ENCODE results near the gene MTERF1.
"Not testable (repeated sequence)": the region's sequence is repeated elsewhere in the genome, so short reads cannot be mapped to it uniquely, and the experiment has no call there.

Gene MTERF1, protein sequence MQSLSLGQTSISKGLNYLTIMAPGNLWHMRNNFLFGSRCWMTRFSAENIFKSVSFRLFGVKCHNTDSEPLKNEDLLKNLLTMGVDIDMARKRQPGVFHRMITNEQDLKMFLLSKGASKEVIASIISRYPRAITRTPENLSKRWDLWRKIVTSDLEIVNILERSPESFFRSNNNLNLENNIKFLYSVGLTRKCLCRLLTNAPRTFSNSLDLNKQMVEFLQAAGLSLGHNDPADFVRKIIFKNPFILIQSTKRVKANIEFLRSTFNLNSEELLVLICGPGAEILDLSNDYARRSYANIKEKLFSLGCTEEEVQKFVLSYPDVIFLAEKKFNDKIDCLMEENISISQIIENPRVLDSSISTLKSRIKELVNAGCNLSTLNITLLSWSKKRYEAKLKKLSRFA

DNA sequence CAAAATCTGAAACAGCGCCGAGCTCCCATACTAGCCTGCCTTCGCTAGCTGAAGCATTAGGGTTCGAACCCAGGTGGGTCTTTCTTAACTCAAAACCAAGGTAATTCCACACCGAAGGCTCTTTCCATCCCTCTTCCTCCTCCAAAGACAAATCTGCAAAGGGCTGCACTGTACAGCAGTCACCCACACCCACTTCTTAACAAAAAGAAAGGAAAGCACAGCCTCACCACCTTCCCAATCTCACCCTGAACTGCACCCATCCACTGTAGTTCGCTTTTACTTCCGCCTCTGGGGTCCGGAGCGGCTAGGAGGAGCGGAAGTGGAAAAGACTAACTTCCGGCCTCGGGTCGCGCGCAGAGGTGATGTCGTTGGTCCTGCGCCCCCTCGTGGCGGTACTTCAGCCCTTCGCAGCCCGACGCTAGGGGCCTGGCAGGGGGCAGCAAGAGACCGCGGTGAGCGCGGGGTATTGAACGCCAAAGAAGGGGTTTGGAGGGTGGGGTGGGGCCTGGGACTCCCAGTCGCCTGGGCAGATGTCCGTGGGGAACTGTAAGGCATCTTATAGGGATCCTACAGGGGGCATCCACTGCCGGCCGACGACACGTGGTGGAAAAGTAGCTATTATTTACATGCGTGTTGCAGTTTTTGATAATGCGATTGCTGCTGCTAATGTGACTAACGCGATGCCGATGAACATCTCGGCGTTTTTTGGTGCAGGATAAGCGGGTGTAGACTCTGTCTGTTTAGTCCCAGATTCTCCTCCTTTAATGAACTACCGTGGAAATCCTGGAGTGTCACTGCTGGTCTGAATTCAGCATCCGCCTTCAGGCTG lies at the start of gene MTERF1:
MTERF1 (minus strand) TSS at position 290 of the 829 bp plus-strand sequence. CDS start 619 bp downstream, outside the sequence.
- DNase-seq (ENCODE audit: low read depth in 3 of 3): peak; percentile 88 to 92 (median 88)

- DNase-seq (ENCODE audit: low read depth in 3 of 3): no peak
Measured at GRCh38 chr7:91929463-91929862, 49.0 kb upstream of the MTERF1 start.

GRCh38 chr7:91927912-91928311 lies 47.4 kb upstream of the MTERF1 start:
- DNase-seq (ENCODE audit: low read depth in 3 of 3): no peak

DNA sequence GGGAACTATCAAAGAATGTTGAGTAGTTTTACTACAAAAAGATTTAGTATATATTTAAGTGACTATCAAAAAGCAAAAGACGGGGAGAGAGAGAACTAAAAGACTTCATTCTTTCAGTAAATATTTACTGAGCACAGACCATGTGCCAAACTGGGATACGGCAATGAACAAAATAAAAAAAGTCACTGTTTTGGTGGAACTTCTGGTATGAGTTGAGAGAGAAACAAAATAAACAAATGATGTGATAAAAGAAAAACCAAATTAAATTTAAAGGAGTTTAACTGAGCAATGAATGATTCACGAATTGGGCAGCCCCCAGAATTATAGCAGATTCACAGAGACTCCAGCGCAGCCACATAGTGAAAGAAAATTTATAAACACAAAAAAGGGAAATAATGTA lies 42.4 kb upstream of the MTERF1 start:
- no peak for DNase-seq (ENCODE audit: low read depth in 3 of 3)

DNA sequence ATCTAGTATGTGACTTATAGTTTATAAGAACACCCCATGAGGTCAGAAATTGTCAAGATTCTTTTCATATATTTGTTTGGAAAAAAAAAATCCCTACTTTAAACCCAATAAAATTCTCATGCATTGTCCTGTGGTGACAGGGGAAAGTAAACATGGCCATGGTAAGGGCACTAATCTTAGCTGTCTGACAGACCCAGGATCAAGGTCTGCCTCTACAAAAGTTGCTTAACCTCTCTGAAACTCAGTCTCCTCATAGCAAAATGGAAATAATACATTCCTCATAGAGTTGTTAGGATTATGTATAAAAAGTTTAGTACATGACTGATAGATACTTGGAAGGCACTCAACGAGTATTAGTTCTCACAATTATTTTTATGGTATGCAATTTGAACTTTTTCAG lies 37.9 kb upstream of the MTERF1 start:
- no peak for DNase-seq (ENCODE audit: low read depth in 3 of 3)

DNA sequence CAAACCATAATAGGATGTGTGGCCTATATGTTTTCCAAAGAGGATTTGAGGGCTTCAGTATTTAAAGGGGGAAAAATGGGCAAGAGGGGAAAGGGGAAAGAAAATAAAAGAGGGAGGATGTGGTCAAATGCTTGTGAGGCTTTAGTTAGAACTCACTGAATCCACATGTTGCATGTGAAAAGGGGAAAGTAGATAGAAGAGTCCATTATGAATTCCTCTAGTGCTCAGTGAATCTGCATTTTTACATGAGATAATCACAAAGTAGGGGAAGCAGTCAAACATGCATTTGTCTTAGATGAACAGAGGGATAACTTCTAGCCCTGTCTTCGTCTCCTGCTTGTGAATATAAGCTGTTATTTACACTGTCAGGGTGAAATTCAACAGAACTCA lies 35.5 kb upstream of the MTERF1 start:
- no peak for DNase-seq (ENCODE audit: low read depth in 3 of 3)

DNA sequence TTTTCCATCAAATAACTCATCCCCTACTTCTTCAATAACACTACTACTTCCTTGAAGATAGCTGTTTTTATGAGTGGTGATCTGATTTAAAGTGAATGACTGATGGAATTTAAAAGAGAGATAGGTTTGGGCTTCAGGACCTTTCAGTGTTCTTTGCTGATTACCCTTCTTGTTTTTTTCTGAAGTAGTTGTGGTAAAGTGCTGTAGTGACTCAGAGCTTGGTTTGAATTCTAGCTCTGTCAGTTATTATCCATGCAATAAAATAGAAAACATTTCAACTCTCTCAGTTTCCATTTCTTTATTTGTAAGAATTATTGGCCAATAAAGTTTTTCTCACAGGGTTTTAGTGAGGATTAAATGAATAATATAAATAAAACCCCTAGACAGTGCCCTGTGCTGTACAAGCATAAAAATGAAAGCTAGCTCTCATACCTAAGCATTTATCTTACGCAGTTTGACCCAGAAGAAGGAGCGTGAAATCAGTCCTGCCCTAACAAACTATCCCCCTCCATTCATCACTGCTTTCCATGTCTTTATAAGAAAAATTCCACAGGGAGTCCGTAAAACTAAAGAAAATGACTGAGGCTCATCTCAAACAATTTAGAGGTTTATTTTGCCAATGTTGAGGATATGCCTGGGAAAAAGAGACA lies 35.0 kb upstream of the MTERF1 start:
- no peak for DNase-seq (ENCODE audit: low read depth in 3 of 3)

GRCh38 chr7:91913612-91914011 lies 33.1 kb upstream of the MTERF1 start:
- no peak for DNase-seq (ENCODE audit: low read depth in 3 of 3)

GRCh38 chr7:91912494-91912893 lies 32.0 kb upstream of the MTERF1 start:
- DNase-seq (ENCODE audit: low read depth in 3 of 3): no peak

DNA sequence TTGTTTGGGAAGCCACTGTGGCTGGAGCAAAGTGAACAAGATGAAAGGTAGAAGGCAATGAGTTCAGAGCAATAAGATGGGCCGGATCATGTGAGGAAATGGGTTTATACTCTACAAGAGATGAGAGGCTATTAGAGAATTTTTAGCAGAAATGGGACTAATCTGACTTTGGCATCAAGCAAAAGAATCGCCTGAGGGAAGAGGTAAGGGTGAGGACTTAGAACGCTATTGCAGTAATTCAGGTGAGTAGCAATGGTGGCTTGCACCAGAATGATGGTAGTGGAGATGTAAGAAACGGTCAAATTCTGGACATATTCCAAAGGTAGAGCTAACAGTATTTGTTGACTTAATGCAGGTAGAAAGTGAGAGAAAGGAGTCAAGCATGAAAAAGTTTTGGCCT lies 30.6 kb upstream of the MTERF1 start:
- no peak for DNase-seq (ENCODE audit: low read depth in 3 of 3)

DNA sequence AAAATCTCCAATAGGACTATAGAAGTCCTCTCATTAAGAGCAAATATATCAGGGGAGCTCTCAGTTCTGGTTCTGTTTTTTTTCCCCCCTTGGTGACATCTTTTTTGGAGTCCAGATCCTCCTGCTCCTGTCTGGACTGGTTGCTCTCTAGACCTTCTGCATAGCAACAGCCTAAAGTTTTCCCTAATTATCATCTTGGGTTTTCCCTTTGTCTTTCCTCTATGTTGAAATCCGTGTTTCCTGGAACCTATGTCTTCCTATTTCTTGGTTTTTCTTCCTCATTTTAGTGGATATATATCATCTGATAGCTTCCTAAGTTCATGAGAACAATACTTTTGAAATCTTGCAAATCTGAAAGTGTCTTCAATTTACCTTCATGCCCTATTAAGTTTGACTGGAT lies 29.7 kb upstream of the MTERF1 start:
- no peak for DNase-seq (ENCODE audit: low read depth in 3 of 3)

GRCh38 chr7:91899563-91899962 lies 19.1 kb upstream of the MTERF1 start:
- no peak for DNase-seq (ENCODE audit: low read depth in 3 of 3)

DNA sequence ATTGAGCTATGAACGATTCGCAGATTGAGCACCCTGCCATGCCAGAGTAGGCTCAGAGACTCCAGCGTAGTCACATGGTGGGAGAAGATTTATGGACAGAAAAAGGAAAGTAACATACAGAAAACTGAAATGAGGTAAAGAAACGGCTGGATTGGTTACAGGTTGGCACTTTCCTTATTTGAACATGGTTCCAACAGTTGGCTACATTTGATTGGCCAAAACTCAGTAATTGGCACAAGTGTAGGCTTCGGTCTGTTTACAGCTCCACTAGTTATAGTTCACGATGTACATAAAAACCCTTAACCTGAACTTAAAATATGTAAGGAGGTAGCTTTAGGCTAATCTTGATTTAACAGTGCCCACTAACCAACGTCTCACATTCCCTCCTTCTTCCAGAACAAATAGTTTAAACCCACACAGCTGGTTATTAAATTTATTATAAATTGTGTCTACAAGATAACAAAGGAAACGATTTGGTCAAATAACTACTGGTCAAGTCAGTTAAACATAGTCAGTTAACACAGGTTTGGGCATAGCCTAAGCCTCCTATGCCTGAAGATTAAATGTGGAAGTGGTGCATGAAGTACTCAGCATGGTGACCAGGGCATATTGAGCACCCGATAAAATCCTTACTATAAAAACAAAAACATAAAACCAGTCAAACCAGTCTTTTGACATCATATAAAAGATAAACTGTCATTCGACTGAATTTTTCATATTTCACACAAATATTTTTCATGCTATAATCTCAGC lies 17.9 kb upstream of the MTERF1 start:
- DNase-seq (ENCODE audit: low read depth in 3 of 3): no peak

- no peak for DNase-seq (ENCODE audit: low read depth in 3 of 3)
Measured at GRCh38 chr7:91894781-91895480, 14.4 kb upstream of the MTERF1 start.

- not testable (repeated sequence) for DNase-seq (ENCODE audit: low read depth in 3 of 3)
Measured at GRCh38 chr7:91893699-91894098, 13.2 kb upstream of the MTERF1 start.

- no peak for DNase-seq (ENCODE audit: low read depth in 3 of 3)
Measured at GRCh38 chr7:91892821-91893340, 12.4 kb upstream of the MTERF1 start.

DNA sequence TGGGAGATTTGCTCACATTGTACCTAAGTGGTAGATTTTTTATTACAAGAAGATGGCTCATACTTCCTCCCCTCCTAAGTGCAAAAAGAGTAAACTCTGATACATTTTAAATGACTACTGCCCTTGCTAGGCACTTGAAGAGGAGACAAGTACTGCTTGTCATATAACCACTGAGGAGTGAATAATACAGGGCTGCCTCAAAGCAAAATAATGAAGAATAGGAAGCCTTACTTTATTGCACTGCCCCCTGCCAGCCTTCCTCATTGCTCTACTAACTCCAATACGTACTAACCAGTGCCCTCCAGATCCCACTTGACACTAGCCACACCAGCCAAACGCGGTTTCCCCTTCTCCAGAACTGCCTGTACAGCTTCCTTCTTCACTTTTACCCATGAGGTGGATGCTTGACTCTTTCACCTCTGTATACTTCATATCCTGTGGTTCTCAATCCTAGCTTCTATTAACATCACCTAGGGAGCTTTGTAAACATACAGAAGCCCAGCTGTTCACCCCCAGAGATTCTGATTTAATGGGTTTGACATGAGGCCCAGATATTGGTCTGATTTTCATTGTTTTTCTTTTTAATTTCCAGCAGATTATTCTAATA lies 11.7 kb upstream of the MTERF1 start:
- no peak for DNase-seq (ENCODE audit: low read depth in 3 of 3)

- DNase-seq (ENCODE audit: low read depth in 3 of 3): not testable (repeated sequence)
Measured at GRCh38 chr7:91888271-91889175, 8.0 kb upstream of the MTERF1 start.
